Measurements from ENCODE around the gene DHH. TPM values are rescaled to one million over a fixed set of nuclear protein-coding genes. Genes with fewer than 3 reads are reported as not detected.

Gene DHH
- total and polyA plus RNA-seq, 2 donors (not counting 3 experiments of a cell fraction or from before 2014, with no cell fraction given): 2.9 to 3.3 TPM

GRCh38 chr12:49138999-49139398 lies 44.4 kb upstream of the DHH start:
- Histone ChIP-seq H2AFZ (ENCODE audit: low read depth, low read length) (no peak overlapping the region), H3K9me3 (replicated peaks; ENCODE audit: control insufficient read depth, insufficient read depth, low read length) (no peaks in the 10 kb centered on the region), H3K9ac (replicated peaks; ENCODE audit: extremely low read depth, insufficient read depth, low read length) (no peak overlapping the region), H3K27ac (ENCODE audit: insufficient read depth, low read depth, low read length) (no peak overlapping the region), H3K27me3 (ENCODE audit: control insufficient read depth in 2 of 2, insufficient read depth in 2 of 2, low read length in 2 of 2) (no peaks in the 10 kb centered on the region), H3K4me1 (ENCODE audit: control insufficient read depth, extremely low read depth, insufficient read depth, low read length) (no peaks in the 10 kb centered on the region), H4K20me1 (replicated peaks; ENCODE audit: control insufficient read depth, extremely low read depth, insufficient read depth, low read length) (no peaks in the 10 kb centered on the region), H3K79me2 (ENCODE audit: control insufficient read depth, insufficient read depth, low read length) (no peaks in the 10 kb centered on the region), H3K9me1 (replicated peaks; ENCODE audit: control insufficient read depth, extremely low read depth, insufficient read depth, low read length) (no peaks in the 10 kb centered on the region), H3K4me2 (ENCODE audit: insufficient read depth, low read length) (no peak overlapping the region), H3K36me3 (ENCODE audit: control insufficient read depth in 2 of 2, extremely low read depth in 1 of 2, insufficient read depth in 2 of 2, low read length in 2 of 2) (no peaks in the 10 kb centered on the region), H3K4me3 (replicated peaks in 1 of 3; ENCODE audit: insufficient read depth in 1 of 3, low read depth in 1 of 3, low read length in 3 of 3) (no peak overlapping the region)
- FAIRE-seq (no peak), DNase-seq (ENCODE audit: low read depth, low spot score) (no peak)
- intact Hi-C loops (cut with micrococcal nuclease) (no loop called here), dilution Hi-C loops (cut with MboI; ENCODE audit: extremely low pct_ligation_motif_present, low sequenced_read_pairs) (no loop called here)
- TF ChIP-seq JUN (IDR thresholded peaks at IDR 0.05; ENCODE audit: borderline replicate concordance, insufficient read depth, insufficient read length, low read depth) (no peak), GATA2 (IDR thresholded peaks at IDR 0.05; ENCODE audit: insufficient read depth, insufficient read length, low read depth, low read length) (no peak), POLR2A (IDR thresholded peaks at IDR 0.05; ENCODE audit: low read depth, low read length) (no peak), EZH2 (IDR thresholded peaks at IDR 0.05; ENCODE audit: borderline replicate concordance, low read depth, low read length, severe bottlenecking) (no peak), FOS (IDR thresholded peaks at IDR 0.05; ENCODE audit: borderline replicate concordance, insufficient read depth, low read length) (no peak), MYC (IDR thresholded peaks at IDR 0.05; ENCODE audit: low read depth, low read length) (no peak), MAX (IDR thresholded peaks at IDR 0.05; ENCODE audit: insufficient read depth, insufficient read length) (no peak), POLR2AphosphoS5 (IDR thresholded peaks at IDR 0.05; ENCODE audit: insufficient read depth, low read depth, low read length) (no peak)
- TF ChIP-seq, protein P1, sequence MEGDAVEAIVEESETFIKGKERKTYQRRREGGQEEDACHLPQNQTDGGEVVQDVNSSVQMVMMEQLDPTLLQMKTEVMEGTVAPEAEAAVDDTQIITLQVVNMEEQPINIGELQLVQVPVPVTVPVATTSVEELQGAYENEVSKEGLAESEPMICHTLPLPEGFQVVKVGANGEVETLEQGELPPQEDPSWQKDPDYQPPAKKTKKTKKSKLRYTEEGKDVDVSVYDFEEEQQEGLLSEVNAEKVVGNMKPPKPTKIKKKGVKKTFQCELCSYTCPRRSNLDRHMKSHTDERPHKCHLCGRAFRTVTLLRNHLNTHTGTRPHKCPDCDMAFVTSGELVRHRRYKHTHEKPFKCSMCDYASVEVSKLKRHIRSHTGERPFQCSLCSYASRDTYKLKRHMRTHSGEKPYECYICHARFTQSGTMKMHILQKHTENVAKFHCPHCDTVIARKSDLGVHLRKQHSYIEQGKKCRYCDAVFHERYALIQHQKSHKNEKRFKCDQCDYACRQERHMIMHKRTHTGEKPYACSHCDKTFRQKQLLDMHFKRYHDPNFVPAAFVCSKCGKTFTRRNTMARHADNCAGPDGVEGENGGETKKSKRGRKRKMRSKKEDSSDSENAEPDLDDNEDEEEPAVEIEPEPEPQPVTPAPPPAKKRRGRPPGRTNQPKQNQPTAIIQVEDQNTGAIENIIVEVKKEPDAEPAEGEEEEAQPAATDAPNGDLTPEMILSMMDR (IDR thresholded peaks at IDR 0.05; ENCODE audit: extremely low read depth in 1 of 2, insufficient read depth in 1 of 2, low read depth in 1 of 2, low read length in 2 of 2): no peak
- BruUV-seq (replicated peaks): no TSS peak
- POLR2A ChIA-PET: no interaction called here
- CTCF ChIA-PET: interaction anchor here (1.3 to 1.4 kb wide), 2 partner anchors 20 to 142 kb away, joined by 3 read pairs; no protein-coding TSS in a partner anchor

Data from endothelial cell of umbilical vein (primary cell).